ENCODE data around the gene ELF1.

ELF1 gene

DNA sequence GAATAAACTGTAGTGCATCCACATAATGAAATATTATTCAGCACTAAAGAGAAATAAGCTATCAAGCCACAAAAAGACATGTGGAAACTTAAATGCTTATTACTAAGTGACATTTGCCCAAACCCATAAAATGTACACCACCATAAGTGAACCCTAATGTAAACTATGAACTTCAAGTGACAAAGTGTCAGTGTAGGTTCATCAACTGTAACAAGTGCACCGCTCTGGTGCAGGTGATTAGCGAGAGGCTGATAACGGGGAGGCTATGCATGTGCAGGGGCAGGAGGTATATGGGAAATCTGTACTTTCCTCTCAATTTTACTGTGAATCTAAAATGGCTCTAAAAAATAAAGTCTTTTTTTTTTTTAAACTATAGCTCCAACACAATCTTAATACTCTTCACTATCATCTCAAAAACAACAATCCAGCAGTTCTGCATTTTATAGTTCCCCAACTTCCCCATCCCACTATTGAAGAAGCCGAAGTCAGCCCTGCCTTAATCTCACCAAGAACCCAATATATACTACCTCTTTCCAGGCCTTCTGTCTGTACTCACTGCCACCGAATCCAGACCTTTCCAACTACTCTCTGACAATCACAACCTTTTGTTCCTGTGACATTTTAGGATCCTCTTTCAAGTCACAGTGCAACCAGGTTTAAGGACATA is 22.6 kb downstream of the ELF1 start:
- DNase-seq (ENCODE audit: insufficient read length, low spot score) (no peak), FAIRE-seq (peak; percentile 78)
- TF ChIP-seq SPI1 (IDR thresholded peaks at IDR 0.05; ENCODE audit: low read depth, low read length): no peak
- TF ChIP-seq PAX5 (IDR thresholded peaks at IDR 0.05; ENCODE audit: insufficient read depth, low read length, severe bottlenecking): no peak
- TF ChIP-seq POLR2AphosphoS5 (IDR thresholded peaks at IDR 0.05; ENCODE audit: low read depth, low read length): no peak; the same call in 1 of the 2 replicates
- no peak for TF ChIP-seq POU2F2 (IDR thresholded peaks at IDR 0.05; ENCODE audit: low read depth, low read length)
- TF ChIP-seq POLR2A (IDR thresholded peaks at IDR 0.05; ENCODE audit: low read depth, low read length): peak; percentile 64

DNA sequence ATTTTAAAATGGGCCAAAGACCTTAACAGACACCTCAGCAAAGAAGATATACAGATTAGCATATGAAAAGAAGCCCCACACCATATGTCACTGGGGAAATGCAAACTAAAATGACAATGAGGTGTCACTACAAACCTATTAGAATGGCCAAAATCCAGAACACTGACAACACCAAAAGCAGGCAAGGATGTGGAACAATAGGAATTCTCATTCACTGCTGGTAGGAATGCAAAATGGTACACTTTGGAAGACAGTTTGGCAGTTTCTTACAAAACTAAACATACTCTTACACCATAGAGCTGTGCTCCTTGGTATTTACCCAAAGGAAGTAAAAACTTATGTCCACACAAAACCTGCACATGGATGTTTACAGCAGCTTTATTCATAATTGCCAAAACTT is 23.1 kb downstream of the ELF1 start:
- FAIRE-seq: peak; percentile 61
- no peak for TF ChIP-seq POU2F2 (IDR thresholded peaks at IDR 0.05; ENCODE audit: low read depth, low read length)
- no peak for TF ChIP-seq POLR2A (IDR thresholded peaks at IDR 0.05; ENCODE audit: low read depth, low read length)
- TF ChIP-seq TAF1 (IDR thresholded peaks at IDR 0.05; ENCODE audit: low read depth, low read length): no peak
- TF ChIP-seq SPI1 (IDR thresholded peaks at IDR 0.05; ENCODE audit: low read depth, low read length): no peak
- no peak; the same call in 1 of the 2 replicates for TF ChIP-seq POLR2AphosphoS5 (IDR thresholded peaks at IDR 0.05; ENCODE audit: low read depth, low read length)
- TF ChIP-seq PAX5 (IDR thresholded peaks at IDR 0.05; ENCODE audit: insufficient read depth, low read length, severe bottlenecking): no peak
- DNase-seq (ENCODE audit: insufficient read length, low spot score): no peak

DNA sequence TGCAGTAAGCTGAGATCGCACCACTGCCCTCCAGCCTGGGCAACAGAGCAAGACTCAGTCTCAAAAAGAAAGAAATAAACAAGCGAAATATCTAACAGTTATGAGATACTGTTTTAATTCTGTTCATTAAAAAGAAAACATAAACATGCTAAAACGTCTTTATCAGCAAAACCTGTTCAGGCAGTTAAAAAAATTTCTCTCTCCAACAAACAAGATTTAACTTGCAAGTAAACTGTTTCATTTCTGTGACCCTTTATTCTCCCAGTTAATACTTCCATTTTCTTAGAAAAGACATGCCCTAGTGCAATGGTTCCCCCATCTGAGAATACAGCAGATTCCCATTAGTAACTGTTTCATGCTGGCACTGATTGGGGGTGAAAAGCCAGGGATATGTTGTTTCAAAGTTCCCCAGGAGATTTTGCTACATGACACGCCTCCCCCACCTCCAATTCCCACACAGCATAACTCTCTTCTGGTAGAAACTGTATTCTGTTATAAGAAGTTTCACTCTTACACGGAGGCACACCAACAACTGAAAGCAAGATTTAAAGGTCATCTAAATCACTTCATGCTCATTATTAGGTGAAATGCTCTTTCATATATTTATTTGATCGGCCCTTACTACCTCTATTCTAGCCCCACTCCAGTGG is 24.4 kb downstream of the ELF1 start:
- peak; percentile 94 for FAIRE-seq
- TF ChIP-seq POLR2A (IDR thresholded peaks at IDR 0.05; ENCODE audit: low read depth, low read length) (peak; percentile 48), POLR2AphosphoS5 (IDR thresholded peaks at IDR 0.05; ENCODE audit: low read depth, low read length) (no peak; the same call in 1 of the 2 replicates), TAF1 (IDR thresholded peaks at IDR 0.05; ENCODE audit: low read depth, low read length) (0 out of 2 replicates have a peak, but pooled peaks have one; percentile 11)
- no peak for DNase-seq (ENCODE audit: insufficient read length, low spot score)

DNA sequence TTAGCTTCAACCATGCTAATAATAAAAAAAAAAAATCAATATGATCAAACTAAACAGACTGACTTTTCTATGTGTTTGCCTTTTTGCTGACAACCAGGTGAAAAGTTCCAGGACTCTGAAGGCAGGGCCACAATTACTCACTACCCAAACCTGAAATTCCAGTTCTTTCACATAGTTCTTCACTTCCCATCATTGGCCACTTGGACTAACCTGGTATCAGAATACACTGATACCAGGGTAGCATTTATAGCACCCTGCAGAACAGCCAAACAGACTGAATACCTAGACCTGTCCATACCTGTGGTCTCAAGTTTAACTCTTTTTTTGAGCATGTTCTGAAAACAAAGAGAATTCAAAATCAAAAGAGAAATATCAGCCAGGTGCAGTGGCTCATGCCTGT is 25.1 kb downstream of the ELF1 start:
- TF ChIP-seq SPI1 (IDR thresholded peaks at IDR 0.05; ENCODE audit: low read depth, low read length) (0 out of 2 replicates have a peak, but pooled peaks have one; percentile 4), POLR2AphosphoS5 (IDR thresholded peaks at IDR 0.05; ENCODE audit: low read depth, low read length) (no peak), POLR2A (IDR thresholded peaks at IDR 0.05; ENCODE audit: low read depth, low read length) (no peak), PAX5 (IDR thresholded peaks at IDR 0.05; ENCODE audit: insufficient read depth, low read length, severe bottlenecking) (no peak), TAF1 (IDR thresholded peaks at IDR 0.05; ENCODE audit: low read depth, low read length) (no peak), POU2F2 (IDR thresholded peaks at IDR 0.05; ENCODE audit: low read depth, low read length) (no peak)
- DNase-seq (ENCODE audit: insufficient read length, low spot score) (no peak), FAIRE-seq (peak; percentile 71)

DNA sequence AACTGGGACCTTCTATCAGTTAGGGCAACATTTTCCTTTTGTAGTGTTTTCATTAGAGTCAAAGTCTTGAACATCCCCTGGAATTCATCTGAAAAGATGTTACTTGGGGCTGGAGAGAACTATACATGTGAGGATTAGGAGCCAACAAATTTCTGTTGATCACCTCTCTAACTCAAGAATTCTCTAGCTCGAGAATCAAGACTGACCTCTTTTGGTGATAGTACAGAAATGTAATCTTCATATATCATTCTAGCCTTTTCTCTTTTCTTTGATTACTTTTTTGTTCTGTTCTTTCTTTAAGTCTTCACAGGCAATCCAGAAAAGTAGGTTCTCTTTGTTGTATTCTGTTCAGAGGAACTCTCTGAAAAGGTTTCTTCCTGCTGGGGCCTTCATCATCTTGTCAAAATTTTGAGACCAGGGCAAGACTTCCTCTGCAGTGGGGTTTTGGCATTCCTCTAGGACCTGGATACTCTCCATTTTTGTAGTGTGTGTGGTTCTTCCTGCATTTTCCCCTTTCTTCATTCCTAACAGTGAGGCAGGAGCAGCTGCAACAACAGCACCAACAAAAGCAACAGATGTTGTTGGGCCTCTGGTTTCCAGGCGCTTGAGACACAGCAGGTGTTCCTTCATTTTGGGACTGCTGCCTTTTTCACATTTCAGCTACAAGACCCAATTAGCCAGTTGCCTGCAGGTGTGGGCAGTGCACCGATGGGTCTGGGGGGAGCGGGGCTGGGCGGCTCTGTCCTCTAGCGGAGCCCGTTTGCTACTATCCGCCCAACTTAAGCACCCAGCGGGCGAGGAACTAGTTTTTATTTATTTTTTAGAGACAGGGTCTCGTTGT is 26.2 kb downstream of the ELF1 start:
- FAIRE-seq (peak; percentile 38), DNase-seq (ENCODE audit: insufficient read length, low spot score) (no peak)
- TF ChIP-seq SPI1 (IDR thresholded peaks at IDR 0.05; ENCODE audit: low read depth, low read length) (no peak), POLR2AphosphoS5 (IDR thresholded peaks at IDR 0.05; ENCODE audit: low read depth, low read length) (0 out of 2 replicates have a peak, but pooled peaks have one; percentile 21), TAF1 (IDR thresholded peaks at IDR 0.05; ENCODE audit: low read depth, low read length) (no peak)

DNA sequence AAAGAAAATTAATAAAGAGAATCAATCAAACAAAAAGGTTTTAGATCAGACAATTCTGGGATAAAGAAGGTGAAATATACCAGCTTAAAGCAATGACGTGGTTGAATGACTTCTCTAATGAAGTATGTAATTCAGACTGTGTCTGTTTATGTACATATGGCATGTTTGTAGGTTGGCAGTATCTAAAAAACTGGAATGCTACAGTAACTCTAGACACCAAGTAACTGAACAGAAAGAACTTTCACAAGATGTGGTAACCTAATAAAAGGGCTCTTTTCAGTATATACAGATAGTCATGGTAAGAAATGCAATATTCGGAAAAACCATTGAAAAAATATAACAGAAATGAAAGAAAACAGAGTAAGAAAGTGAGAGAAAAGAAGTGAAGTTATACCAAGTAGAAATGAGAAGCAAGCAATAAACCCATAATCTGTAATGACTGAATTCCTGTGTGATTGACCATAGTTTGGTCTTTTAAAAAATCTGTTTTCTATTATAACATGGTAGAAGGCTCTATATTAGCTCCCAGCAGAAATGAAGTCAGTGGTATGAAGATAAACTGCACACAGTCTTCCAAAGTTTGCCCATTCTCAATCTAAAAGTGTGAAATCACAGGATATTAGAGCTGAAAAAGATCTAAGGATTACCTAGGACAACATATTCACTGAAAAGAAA is 31.4 kb downstream of the ELF1 start:
- FAIRE-seq: peak; percentile 74
- no peak for TF ChIP-seq POLR2A (IDR thresholded peaks at IDR 0.05; ENCODE audit: low read depth, low read length)
- DNase-seq (ENCODE audit: insufficient read length, low spot score): no peak

DNA sequence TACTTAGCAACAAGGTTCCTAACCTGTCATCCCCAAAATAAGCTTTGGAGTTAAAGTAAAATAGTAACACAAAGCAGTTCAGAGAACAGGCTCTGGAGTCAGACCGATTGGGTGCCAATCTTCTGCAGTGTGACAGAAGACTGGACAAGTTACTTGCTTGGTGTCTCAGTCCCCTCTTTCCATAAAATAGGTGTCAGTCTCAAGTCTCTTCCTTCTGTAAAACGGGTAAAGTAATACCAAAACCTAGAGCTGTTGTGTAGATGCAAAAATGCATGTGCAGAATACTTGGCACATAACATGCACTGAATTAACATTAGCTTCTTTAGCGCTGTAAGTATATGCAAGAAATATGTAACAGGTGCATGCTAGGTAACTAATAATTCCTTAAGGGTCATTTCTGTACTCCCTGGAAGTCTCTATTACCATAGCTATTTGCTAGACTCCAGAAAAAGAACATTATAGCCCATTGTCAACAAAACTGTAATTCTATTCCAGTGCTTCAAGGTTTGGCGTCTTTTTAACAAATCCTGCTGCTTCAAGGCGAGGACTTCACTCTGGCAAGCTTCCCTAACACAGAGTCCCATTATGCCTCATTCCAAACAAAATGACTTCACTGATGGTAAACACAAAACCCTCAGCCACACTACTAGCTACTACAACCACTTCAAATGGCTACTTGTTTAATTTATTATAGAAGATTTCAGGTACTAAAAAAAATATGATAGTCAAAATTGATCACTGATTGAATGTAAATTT is 32.8 kb downstream of the ELF1 start:
- FAIRE-seq (peak; percentile 89), DNase-seq (ENCODE audit: insufficient read length, low spot score) (no peak)
- TF ChIP-seq POU2F2 (IDR thresholded peaks at IDR 0.05; ENCODE audit: low read depth, low read length) (no peak), SPI1 (IDR thresholded peaks at IDR 0.05; ENCODE audit: low read depth, low read length) (no peak), PAX5 (IDR thresholded peaks at IDR 0.05; ENCODE audit: insufficient read depth, low read length, severe bottlenecking) (no peak), POLR2A (IDR thresholded peaks at IDR 0.05; ENCODE audit: low read depth, low read length) (no peak), POLR2AphosphoS5 (IDR thresholded peaks at IDR 0.05; ENCODE audit: low read depth, low read length) (no peak)

DNA sequence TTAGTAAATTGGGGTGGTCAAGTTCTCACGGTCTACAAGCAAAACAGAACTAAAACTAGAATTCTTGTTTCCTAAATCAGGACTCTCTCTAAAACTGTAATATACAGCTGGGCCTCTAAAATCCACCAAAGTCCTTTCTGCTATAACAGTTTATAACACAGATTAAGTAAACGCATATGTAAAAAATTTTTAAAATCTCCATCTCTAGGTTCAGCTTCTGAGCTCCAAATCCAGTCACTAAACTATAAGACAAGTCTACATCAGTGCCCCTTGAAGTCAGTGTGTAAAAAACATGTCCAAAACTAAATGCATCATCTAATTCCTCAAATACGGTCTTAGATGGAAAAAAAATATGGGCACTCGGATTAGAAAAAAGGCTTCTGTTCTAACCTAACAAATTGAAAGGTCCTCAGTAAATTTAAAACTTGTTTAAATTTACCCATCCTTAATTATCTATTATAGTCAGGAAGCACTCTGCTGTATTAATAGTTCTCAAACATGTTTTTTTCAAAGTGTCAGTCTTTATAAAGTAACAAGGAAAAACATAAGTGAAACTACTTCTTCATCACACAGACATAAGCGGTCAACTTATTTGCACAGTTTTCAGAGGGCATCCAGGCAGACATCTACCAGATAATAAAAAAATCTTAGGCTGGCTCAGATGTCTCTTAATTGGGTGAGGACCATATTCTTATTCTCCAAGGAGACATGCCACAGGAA is 33.6 kb downstream of the ELF1 start:
- no peak for DNase-seq (ENCODE audit: insufficient read length, low spot score)
- TF ChIP-seq POU2F2 (IDR thresholded peaks at IDR 0.05; ENCODE audit: low read depth, low read length): no peak
- TF ChIP-seq POLR2AphosphoS5 (IDR thresholded peaks at IDR 0.05; ENCODE audit: low read depth, low read length): no peak
- TF ChIP-seq POLR2A (IDR thresholded peaks at IDR 0.05; ENCODE audit: low read depth, low read length): no peak
- TF ChIP-seq SPI1 (IDR thresholded peaks at IDR 0.05; ENCODE audit: low read depth, low read length): no peak
- TF ChIP-seq TAF1 (IDR thresholded peaks at IDR 0.05; ENCODE audit: low read depth, low read length): no peak
- TF ChIP-seq PAX5 (IDR thresholded peaks at IDR 0.05; ENCODE audit: insufficient read depth, low read length, severe bottlenecking): no peak
- no peak for FAIRE-seq
